ENCODE measurements around the gene FGFBP1.

DNA sequence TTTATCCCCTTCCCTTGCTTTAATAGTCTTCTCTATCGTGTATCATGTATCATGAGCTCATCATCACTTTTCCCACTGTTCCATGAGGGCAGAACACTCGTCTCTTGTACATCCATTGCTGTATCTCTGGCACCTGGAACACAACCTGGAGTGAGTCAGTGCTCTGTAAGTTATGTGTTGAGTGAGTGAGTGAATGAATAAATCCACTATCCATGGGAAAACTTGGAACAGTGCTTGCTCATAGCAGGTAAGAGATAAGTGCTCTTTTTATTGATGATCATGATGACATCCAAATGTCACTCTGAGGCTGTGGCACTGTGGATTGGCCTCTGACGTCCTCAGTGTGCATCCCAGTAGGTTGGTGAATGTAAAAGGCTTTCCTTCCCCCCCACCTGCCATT, 4.3 kb downstream of the FGFBP1 start:
- TF ChIP-seq POLR2A (IDR thresholded peaks at IDR 0.05): no peak
- TF ChIP-seq, protein P1, sequence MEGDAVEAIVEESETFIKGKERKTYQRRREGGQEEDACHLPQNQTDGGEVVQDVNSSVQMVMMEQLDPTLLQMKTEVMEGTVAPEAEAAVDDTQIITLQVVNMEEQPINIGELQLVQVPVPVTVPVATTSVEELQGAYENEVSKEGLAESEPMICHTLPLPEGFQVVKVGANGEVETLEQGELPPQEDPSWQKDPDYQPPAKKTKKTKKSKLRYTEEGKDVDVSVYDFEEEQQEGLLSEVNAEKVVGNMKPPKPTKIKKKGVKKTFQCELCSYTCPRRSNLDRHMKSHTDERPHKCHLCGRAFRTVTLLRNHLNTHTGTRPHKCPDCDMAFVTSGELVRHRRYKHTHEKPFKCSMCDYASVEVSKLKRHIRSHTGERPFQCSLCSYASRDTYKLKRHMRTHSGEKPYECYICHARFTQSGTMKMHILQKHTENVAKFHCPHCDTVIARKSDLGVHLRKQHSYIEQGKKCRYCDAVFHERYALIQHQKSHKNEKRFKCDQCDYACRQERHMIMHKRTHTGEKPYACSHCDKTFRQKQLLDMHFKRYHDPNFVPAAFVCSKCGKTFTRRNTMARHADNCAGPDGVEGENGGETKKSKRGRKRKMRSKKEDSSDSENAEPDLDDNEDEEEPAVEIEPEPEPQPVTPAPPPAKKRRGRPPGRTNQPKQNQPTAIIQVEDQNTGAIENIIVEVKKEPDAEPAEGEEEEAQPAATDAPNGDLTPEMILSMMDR (IDR thresholded peaks at IDR 0.05): no peak
- TF ChIP-seq EP300 (IDR thresholded peaks at IDR 0.05): no peak
- no peak for TF ChIP-seq POLR2AphosphoS5 (IDR thresholded peaks at IDR 0.05)

Data from upper lobe of left lung (tissue), 4 donors.